Measurements from ENCODE around the gene PGM2L1. TPM values are rescaled to one million over a fixed set of nuclear protein-coding genes. Genes with fewer than 3 reads are reported as not detected.

PGM2L1 gene
- total and polyA plus RNA-seq, 2 of the 13 experiments (the other 11 are each of a cell fraction or from before 2014, with no cell fraction given), result 0.57 to 1.2 TPM

GRCh38 chr11:74339619-74340018 lies 58.6 kb downstream of the PGM2L1 start (continued):
- TF ChIP-seq ZNF652 (CRISPR knock-in tag; IDR thresholded peaks at IDR 0.05; ENCODE audit: borderline replicate concordance, low read depth), result no peak
- no peak for TF ChIP-seq PHF5A (CRISPR knock-in tag; IDR thresholded peaks at IDR 0.05; ENCODE audit: low read depth, unreplicated experiment)
- TF ChIP-seq MEIS1 (CRISPR knock-in tag; IDR thresholded peaks at IDR 0.05; ENCODE audit: borderline replicate concordance), result no peak
- no peak for TF ChIP-seq HOMEZ (CRISPR knock-in tag; IDR thresholded peaks at IDR 0.05; ENCODE audit: low read depth)
- TF ChIP-seq ZNF512B (CRISPR knock-in tag; IDR thresholded peaks at IDR 0.05; ENCODE audit: borderline replicate concordance), result no peak
- no peak for TF ChIP-seq FOXA1 (IDR thresholded peaks at IDR 0.05)
- no peak for TF ChIP-seq FOXA1 (CRISPR knock-in tag; IDR thresholded peaks at IDR 0.05)

- no peak overlapping the region for H3K4me3 ChIP-seq (replicated peaks in 1 of 3; ENCODE audit: insufficient read depth in 1 of 3, low read depth in 2 of 3, low read length in 3 of 3)
- in situ Hi-C loops (cut with HindIII; ENCODE audit: extremely low pct_ligation_motif_present, low pct_unique_long_range_greater_than_20kb), result no loop called here
- no peak overlapping the region for H3K9ac ChIP-seq (ENCODE audit: insufficient read depth, low read depth, low read length)
- CTCF ChIA-PET (ENCODE audit: low intra/inter-chr PET ratio, low total read pairs), result no interaction called here
- intact Hi-C loops (cut with micrococcal nuclease; ENCODE audit: unreplicated experiment), result no loop called here
- H3K79me2 ChIP-seq (ENCODE audit: insufficient read depth, low read length), result no peaks in the 10 kb centered on the region
- WGBS (ENCODE audit: low lambda C conversion rate), result 27% methylated on average over 6 of the region's 6 CpGs
- no peak overlapping the region for H2AFZ ChIP-seq (ENCODE audit: low read length)
- no peak for DNase-seq (ENCODE audit: low spot score)
- no peaks in the 10 kb centered on the region for H4K20me1 ChIP-seq (ENCODE audit: insufficient read depth, low read length)
- H3K36me3 ChIP-seq (replicated peaks in 1 of 2; ENCODE audit: control insufficient read depth in 1 of 2, insufficient read depth in 2 of 2, low read length in 2 of 2), result no peaks in the 10 kb centered on the region
- ATAC-seq, result no peak
- peaks cover 11% of the 10 kb centered on the region; the same call in 1 of the 2 replicates for H3K4me1 ChIP-seq (ENCODE audit: insufficient read depth, low read length)
- no peak overlapping the region for H3K27ac ChIP-seq (ENCODE audit: extremely low read length, insufficient read depth, low read length)
- BruUV-seq (replicated peaks), result no TSS peak
- TF ChIP-seq HMG20A (CRISPR knock-in tag; IDR thresholded peaks at IDR 0.05; ENCODE audit: borderline replicate concordance), result no peak
- TF ChIP-seq ZNF644 (CRISPR knock-in tag; IDR thresholded peaks at IDR 0.05; ENCODE audit: low read depth), result 0 out of 2 replicates have a peak, but pooled peaks have one; percentile 22
- TF ChIP-seq ZNF75D (CRISPR knock-in tag; IDR thresholded peaks at IDR 0.05; ENCODE audit: borderline replicate concordance), result no peak
- peak; percentile 37 for TF ChIP-seq HNF4A (CRISPR knock-in tag; IDR thresholded peaks at IDR 0.05)
- 0 out of 2 replicates have a peak, but pooled peaks have one; percentile 15 for TF ChIP-seq FOXA3 (CRISPR knock-in tag; IDR thresholded peaks at IDR 0.05)
- no peak for TF ChIP-seq ZNF660 (CRISPR knock-in tag; IDR thresholded peaks at IDR 0.05; ENCODE audit: borderline replicate concordance, low read depth)
- no peak overlapping the region for H3K4me2 ChIP-seq (ENCODE audit: low read depth, low read length)
- H3K9me3 ChIP-seq (ENCODE audit: low read length), result no peaks in the 10 kb centered on the region
- POLR2A ChIA-PET, result no interaction called here
- FAIRE-seq, result no peak
- H3K27me3 ChIP-seq (ENCODE audit: control insufficient read depth in 1 of 2, insufficient read depth in 2 of 2, low read length in 2 of 2), result no peaks in the 10 kb centered on the region
Measured at GRCh38 chr11:74338963-74339362, 59.3 kb downstream of the PGM2L1 start.
